Kidney (tissue), 14 donors: ENCODE data around the gene STARD5. TPM values are rescaled to one million over a fixed set of nuclear protein-coding genes. Genes with fewer than 3 reads are reported as not detected.

Experiments used
- DNase-seq, 5 donors: peaks; one replicate each; pipeline ENCODE4 v3.0.0-alpha.2; 2013 to 2020
- FAIRE-seq: peaks from 2 replicates; lab custom pipeline; 2012; peaks lifted over from hg19 to GRCh38; lab: Jason Lieb, UNC
- H3K27ac ChIP-seq, 2 donors: one replicate each; pipeline ENCODE4 v1.7.0; 2013; ENCODE audit warnings: low read depth in 2 of 2, low read length in 2 of 2, inconsistent platforms in 1 of 2
- H3K27me3 ChIP-seq: one replicate; pipeline ENCODE4 v1.7.1; 2013; ENCODE audit warnings: low read length, inconsistent platforms; ENCODE audit not compliant: control insufficient read depth, insufficient read depth
- H3K36me3 ChIP-seq, 3 donors: one replicate each; pipeline versions ENCODE4 v1.7.0 to v1.7.1; 2013; ENCODE audit warnings: low read length in 3 of 3, control low read depth in 1 of 3, inconsistent platforms in 1 of 3; ENCODE audit not compliant: insufficient read depth in 3 of 3, control insufficient read depth in 2 of 3
- H3K4me1 ChIP-seq, 3 donors: one replicate each; pipeline versions ENCODE4 v1.7.0 to v1.7.1; 2013; ENCODE audit warnings: low read length in 3 of 3, inconsistent platforms in 1 of 3, low read depth in 1 of 3; ENCODE audit not compliant: control insufficient read depth in 2 of 3, insufficient read depth in 2 of 3
- H3K4me3 ChIP-seq, 3 donors: one replicate each; pipeline versions ENCODE4 v1.7.0 to v1.8.1; 2013; ENCODE audit warnings: low read length in 3 of 3, control low read depth in 1 of 3, inconsistent platforms in 1 of 3
- H3K9ac ChIP-seq, 3 donors: one replicate each; pipeline versions ENCODE4 v1.7.0 to v1.7.1; 2013; ENCODE audit warnings: low read length in 3 of 3, control low read depth in 1 of 3, inconsistent platforms in 1 of 3
- H3K9me3 ChIP-seq, 3 donors: one replicate each; pipeline versions ENCODE4 v1.7.0 to v1.7.1; 2013; ENCODE audit warnings: low read length in 3 of 3, control low read depth in 1 of 3, inconsistent platforms in 1 of 3; ENCODE audit not compliant: control insufficient read depth in 2 of 3, insufficient read depth in 1 of 3
- intact Hi-C: fragments of 100-400 bp; cut with DNase I; formaldehyde crosslinking; loops from one replicate; pipeline ENCODE4 v1.11.1; 2022
- polyA plus RNA-seq: library from polyadenylated mRNA; stranded (reverse); fragments of 350-450 nt; fragmentation: Illumina TruSeq; extraction: RNeasy Lipid Tissue Mini Kit (QIAGEN cat#74804); gene quantifications from one replicate; pipeline ENCODE4 v1.2.3, GENCODE V29; 2014; ENCODE audit warnings: low read depth, low replicate concordance; ENCODE audit not compliant: insufficient read depth
- total RNA-seq: library from RNA; stranded (reverse); fragmentation: NEBNext Ultra II Directional; extraction: Animal tissue kit (Norgen Biotek cat#: 25700); gene quantifications from one replicate; pipeline ENCODE4 v1.2.1, GENCODE V29; 2021
- TF ChIP-seq, protein P1 (sequence below): IDR thresholded peaks from 3 replicates; pipeline ENCODE4 v1.5.1; 2012; ENCODE audit warnings: mild to moderate bottlenecking, moderate library complexity, borderline replicate concordance; ENCODE audit not compliant: insufficient read depth; ENCODE audit errors: extremely low read depth
- donor health status: control.
- donor health status: control.
- donor health status: control.
- donor health status: control.
- donor health status: control.
- donor health status: DM: yes; HTN: yes; CAD: no.
- donor health status: Normal renal cell carcinoma (clear cell type).

STARD5 gene
- total and polyA plus RNA-seq, 2 donors from 2014 or later, result 3.2 to 4.1 TPM

DNA sequence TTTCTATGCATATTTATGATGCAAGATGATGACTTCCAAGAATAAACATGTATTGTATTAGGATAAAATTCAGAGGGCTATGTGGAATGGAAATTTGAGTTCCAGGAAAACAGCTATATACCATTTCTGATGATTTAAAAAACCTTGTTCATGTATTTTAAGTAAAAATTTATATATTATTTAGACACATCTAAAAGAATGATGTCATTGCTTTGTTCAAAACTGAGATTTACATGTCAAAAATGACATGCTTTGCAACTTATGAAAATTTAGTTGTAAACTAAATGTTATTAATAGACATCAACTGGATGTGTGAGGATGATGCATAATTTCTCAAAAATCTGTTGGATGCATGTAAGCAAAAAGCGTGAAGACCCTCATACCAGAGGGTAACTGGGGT is 2.3 kb downstream of the STARD5 start:
- Histone ChIP-seq H3K27me3 (no peaks in the 10 kb centered on the region), H3K9me3 (no peaks in the 10 kb centered on the region), H3K4me3 (no peak overlapping the region), H3K4me1 (no peaks in the 10 kb centered on the region), H3K36me3 (no peaks in the 10 kb centered on the region), H3K9ac (no peak overlapping the region), H3K27ac (no peak overlapping the region)
- FAIRE-seq, result no peak
- TF ChIP-seq, protein P1, sequence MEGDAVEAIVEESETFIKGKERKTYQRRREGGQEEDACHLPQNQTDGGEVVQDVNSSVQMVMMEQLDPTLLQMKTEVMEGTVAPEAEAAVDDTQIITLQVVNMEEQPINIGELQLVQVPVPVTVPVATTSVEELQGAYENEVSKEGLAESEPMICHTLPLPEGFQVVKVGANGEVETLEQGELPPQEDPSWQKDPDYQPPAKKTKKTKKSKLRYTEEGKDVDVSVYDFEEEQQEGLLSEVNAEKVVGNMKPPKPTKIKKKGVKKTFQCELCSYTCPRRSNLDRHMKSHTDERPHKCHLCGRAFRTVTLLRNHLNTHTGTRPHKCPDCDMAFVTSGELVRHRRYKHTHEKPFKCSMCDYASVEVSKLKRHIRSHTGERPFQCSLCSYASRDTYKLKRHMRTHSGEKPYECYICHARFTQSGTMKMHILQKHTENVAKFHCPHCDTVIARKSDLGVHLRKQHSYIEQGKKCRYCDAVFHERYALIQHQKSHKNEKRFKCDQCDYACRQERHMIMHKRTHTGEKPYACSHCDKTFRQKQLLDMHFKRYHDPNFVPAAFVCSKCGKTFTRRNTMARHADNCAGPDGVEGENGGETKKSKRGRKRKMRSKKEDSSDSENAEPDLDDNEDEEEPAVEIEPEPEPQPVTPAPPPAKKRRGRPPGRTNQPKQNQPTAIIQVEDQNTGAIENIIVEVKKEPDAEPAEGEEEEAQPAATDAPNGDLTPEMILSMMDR, result no peak
- no peak for DNase-seq
- intact Hi-C loops, result no loop called here

DNA sequence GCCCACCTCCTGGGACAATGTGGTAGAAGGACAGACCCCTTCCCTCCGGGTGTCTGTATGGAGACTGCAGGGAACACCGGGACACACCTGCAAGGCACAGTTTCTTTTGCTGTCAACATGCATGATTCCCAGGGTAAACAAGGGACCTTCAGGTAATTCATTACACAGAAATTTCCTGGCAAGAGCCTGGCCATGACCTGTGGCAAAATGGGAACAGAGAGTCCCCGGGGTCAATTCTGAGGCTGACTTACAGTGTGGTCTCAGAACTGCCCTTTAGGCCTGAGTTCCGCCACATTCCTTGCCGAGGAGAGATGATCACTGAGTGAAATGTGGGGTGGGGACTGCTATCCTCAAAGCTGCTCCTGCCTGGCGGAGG is 6.3 kb downstream of the STARD5 start:
- no peaks in the 10 kb centered on the region for H3K4me1 ChIP-seq
- H3K27me3 ChIP-seq, result no peaks in the 10 kb centered on the region
- H3K36me3 ChIP-seq, result no peaks in the 10 kb centered on the region
- no peak overlapping the region for H3K4me3 ChIP-seq
- H3K9ac ChIP-seq, result no peak overlapping the region
- H3K9me3 ChIP-seq, result no peaks in the 10 kb centered on the region
- H3K27ac ChIP-seq, result no peak overlapping the region
- FAIRE-seq (no peak), DNase-seq (no peak)
- intact Hi-C loops, result no loop called here
- TF ChIP-seq, protein P1, result no peak

- FAIRE-seq, result no peak
These were observed 7.7 kb downstream of the STARD5 start for GRCh38 chr15:81316267-81316666.

More at GRCh38 chr15:81316267-81316666, 7.7 kb downstream of the STARD5 start:
- no peaks in the 10 kb centered on the region for H3K9me3 ChIP-seq
- TF ChIP-seq, protein P1, result no peak
- no peak for DNase-seq
- H3K27me3 ChIP-seq, result no peaks in the 10 kb centered on the region
- no peak overlapping the region for H3K27ac ChIP-seq
- no peaks in the 10 kb centered on the region for H3K36me3 ChIP-seq
- H3K4me1 ChIP-seq, result no peaks in the 10 kb centered on the region
- no peak overlapping the region for H3K9ac ChIP-seq
- intact Hi-C loops, result no loop called here
- no peak overlapping the region for H3K4me3 ChIP-seq
